Left ventricle myocardium inferior (tissue), 1 donor: ENCODE data around the gene GBX1. TPM values are rescaled to one million over a fixed set of nuclear protein-coding genes. Genes with fewer than 3 reads are reported as not detected.

ENCODE experiments used
- DNase-seq: peaks from one replicate; pipeline ENCODE4 v3.0.0-alpha.2; 2020
- H3K27ac ChIP-seq: fragments of 200-600 bp; replicated peaks from 2 replicates; pipeline ENCODE4 v1.8.0; 2021
- H3K27me3 ChIP-seq: fragments of 200-600 bp; 2 replicates; pipeline ENCODE4 v1.8.0; 2021; ENCODE audit warnings: low read depth
- H3K36me3 ChIP-seq: fragments of 200-600 bp; 2 replicates; pipeline ENCODE4 v1.8.0; 2021
- H3K4me1 ChIP-seq: fragments of 200-600 bp; 2 replicates; pipeline ENCODE4 v1.8.0; 2021
- H3K4me3 ChIP-seq: fragments of 200-600 bp; 2 replicates; pipeline ENCODE4 v1.8.0; 2021; ENCODE audit warnings: mild to moderate bottlenecking, moderate library complexity
- H3K9me3 ChIP-seq: fragments of 200-600 bp; replicated peaks from 2 replicates; pipeline ENCODE4 v1.8.0; 2021
- CTCF ChIP-seq: fragments of 200-600 bp; IDR thresholded peaks from 2 replicates; pipeline ENCODE4 v1.8.0; 2021; ENCODE audit warnings: antibody characterized with exemption, mild to moderate bottlenecking, borderline replicate concordance
- intact Hi-C: fragments of 100-400 bp; cut with micrococcal nuclease; formaldehyde crosslinking; loops from one replicate; pipeline ENCODE4 v1.11.0; 2022
- total RNA-seq: library from RNA; stranded (reverse); fragmentation: NEBNext Ultra II Directional; extraction: Animal tissue kit (Norgen Biotek cat#: 25700); gene quantifications from one replicate; pipeline ENCODE4 v1.2.1, GENCODE V29; 2021
- donor health status: DM: no; HTN: yes; CAD: no; lungs with severe emphysema.

The GBX1 gene
- total RNA-seq, 1 donor from 2014 or later: 1.9 TPM

- H3K4me3 ChIP-seq: no peak overlapping the region
- intact Hi-C loops: no loop called here
- DNase-seq: peak; percentile 80
Observed at GRCh38 chr7:151123822-151124464, 43.6 kb downstream of the GBX1 start.

DNA sequence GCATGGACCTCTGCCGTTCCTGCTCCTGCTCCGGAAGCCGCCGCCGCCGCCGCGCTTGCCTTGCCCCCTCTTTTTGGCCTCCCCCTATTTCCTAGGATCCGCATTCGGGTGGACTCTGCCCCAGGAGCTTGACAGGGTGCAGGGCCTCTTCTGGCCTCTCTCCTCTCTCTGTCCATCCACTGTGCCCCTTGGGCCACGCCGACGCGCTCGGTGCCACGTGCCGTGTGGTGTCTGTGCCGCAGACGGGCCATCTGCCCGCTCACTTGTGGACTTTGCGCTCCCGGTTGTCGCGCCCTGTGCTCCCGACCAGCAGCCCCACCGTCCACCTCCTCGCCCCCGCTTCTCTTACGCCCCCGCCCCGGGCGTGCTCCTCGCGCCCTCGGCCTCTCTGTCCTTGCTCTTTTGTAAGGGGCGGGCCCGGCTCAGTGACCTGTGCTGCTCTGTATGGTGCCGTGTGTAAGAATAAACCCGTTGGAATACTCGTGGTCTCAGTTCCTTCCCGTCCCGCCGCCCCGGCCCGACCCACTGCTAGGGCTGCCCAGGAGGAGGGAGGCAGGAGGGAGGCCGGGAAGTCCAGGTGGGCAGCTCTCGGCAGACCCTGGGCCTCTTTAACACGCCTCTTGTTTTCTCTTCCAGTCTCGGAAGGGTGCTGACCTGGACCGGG is 44.2 kb downstream of the GBX1 start:
- H3K9me3 ChIP-seq: no peaks in the 10 kb centered on the region
- intact Hi-C loops: no loop called here
- no peak overlapping the region for H3K27ac ChIP-seq
- H3K4me3 ChIP-seq: no peak overlapping the region
- H3K36me3 ChIP-seq: peaks cover 53% of the 10 kb centered on the region
- H3K27me3 ChIP-seq: no peaks in the 10 kb centered on the region
- no peak for DNase-seq
- no peak for TF ChIP-seq CTCF
- peaks cover 28% of the 10 kb centered on the region for H3K4me1 ChIP-seq

More at GRCh38 chr7:151123822-151124464, 43.6 kb downstream of the GBX1 start:
- H3K27me3 ChIP-seq: no peaks in the 10 kb centered on the region
- peaks cover 28% of the 10 kb centered on the region for H3K4me1 ChIP-seq
- peaks cover 53% of the 10 kb centered on the region for H3K36me3 ChIP-seq
- no peaks in the 10 kb centered on the region for H3K9me3 ChIP-seq
- peak; percentile 99 for TF ChIP-seq CTCF
- H3K27ac ChIP-seq: no peak overlapping the region

DNA sequence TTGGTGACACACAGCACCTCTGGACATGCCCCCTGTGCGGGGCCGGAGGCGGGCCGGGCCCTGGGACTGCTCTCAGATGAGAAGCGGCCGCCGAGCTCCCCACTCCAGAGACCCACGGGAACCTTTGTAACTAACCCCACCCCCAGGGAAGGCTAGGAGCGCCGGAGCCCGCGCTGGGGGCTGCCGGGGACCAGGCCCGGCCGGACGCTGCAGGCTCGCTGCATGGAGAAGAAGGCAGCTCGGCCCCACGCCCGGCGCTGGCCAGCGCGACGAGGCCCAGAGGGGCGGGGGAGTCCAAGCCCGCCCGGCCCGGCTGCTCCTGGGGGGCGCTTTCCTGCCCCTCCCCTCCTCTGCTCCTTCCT is 44.7 kb downstream of the GBX1 start:
- peaks cover 28% of the 10 kb centered on the region for H3K4me1 ChIP-seq
- no peak overlapping the region for H3K4me3 ChIP-seq
- TF ChIP-seq CTCF: no peak
- intact Hi-C loops: no loop called here
- DNase-seq: no peak
- no peak overlapping the region for H3K27ac ChIP-seq
- H3K9me3 ChIP-seq: no peaks in the 10 kb centered on the region
- no peaks in the 10 kb centered on the region for H3K27me3 ChIP-seq
- H3K36me3 ChIP-seq: peaks cover 53% of the 10 kb centered on the region

DNA sequence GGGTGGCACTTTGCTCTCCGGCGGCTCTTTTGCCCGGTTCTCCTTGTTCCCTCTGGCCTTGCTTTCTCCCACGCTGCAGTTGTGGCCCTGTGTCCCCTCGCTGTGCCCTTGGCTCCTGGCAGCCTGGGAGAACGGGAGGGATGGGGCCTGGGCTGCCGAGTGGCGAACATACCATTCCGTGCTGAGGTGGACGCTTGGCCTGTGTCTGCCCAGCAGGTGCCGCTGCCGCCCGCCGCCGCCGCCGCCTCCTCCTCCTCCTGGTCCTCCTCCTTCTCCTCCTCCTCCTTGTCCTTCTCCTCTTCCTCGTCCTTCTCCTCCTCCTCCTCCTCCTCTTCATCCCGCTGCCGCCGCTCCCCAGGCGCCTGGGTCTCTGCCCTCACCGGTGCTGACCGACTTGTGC is 45.2 kb downstream of the GBX1 start:
- peak; percentile 38 for TF ChIP-seq CTCF
- no peak overlapping the region for H3K4me3 ChIP-seq

GRCh38 chr7:151121380-151122170 is 45.9 kb downstream of the GBX1 start:
- H3K36me3 ChIP-seq: peaks cover 57% of the 10 kb centered on the region
- peaks cover 28% of the 10 kb centered on the region for H3K4me1 ChIP-seq
- intact Hi-C loops: no loop called here
- no peak for TF ChIP-seq CTCF
- no peaks in the 10 kb centered on the region for H3K9me3 ChIP-seq
- no peak for DNase-seq
- H3K4me3 ChIP-seq: no peak overlapping the region
- H3K27ac ChIP-seq: peak overlapping the region; percentile 40
- H3K27me3 ChIP-seq: no peaks in the 10 kb centered on the region

More for the DNA sequence above, 45.2 kb downstream of the GBX1 start:
- Histone ChIP-seq H3K36me3 (peaks cover 57% of the 10 kb centered on the region), H3K4me1 (peaks cover 28% of the 10 kb centered on the region), H3K9me3 (no peaks in the 10 kb centered on the region), H3K27me3 (no peaks in the 10 kb centered on the region), H3K27ac (peak overlapping the region; percentile 40)
- DNase-seq: no peak
- intact Hi-C loops: no loop called here
